Lung (tissue), 12 donors: ENCODE measurements around the gene CMSS1. TPM values are rescaled to one million over a fixed set of nuclear protein-coding genes. Genes with fewer than 3 reads are reported as not detected.

Source experiments
- ATAC-seq: fragments of 200-7000 bp; cut with Tn5 transposase; one replicate; pipeline ENCODE4 v1.9.1; 2020; ENCODE audit warnings: moderate number of reproducible peaks; ENCODE audit not compliant: insufficient read depth, low FRiP score
- DNase-seq, 3 donors: peaks; one replicate each; pipeline ENCODE4 v3.0.0-alpha.2; 2013 to 2017
- H3K27ac ChIP-seq, 2 donors: one replicate each; pipeline ENCODE4 v1.5.1; 2013; ENCODE audit warnings: mild to moderate bottlenecking in 2 of 2, moderate library complexity in 2 of 2, control low read depth in 1 of 2, inconsistent platforms in 1 of 2, low read depth in 1 of 2, low read length in 1 of 2
- H3K27me3 ChIP-seq, 3 donors: one replicate each; pipeline ENCODE4 v1.5.1; 2013; ENCODE audit warnings: low read length in 2 of 3; ENCODE audit not compliant: control insufficient read depth in 3 of 3, insufficient read depth in 3 of 3
- H3K36me3 ChIP-seq, 4 donors: one replicate each; pipeline ENCODE4 v1.5.1; 2013; ENCODE audit warnings: low read length in 4 of 4, mild to moderate bottlenecking in 1 of 4, moderate library complexity in 1 of 4; ENCODE audit not compliant: control insufficient read depth in 4 of 4, insufficient read depth in 4 of 4
- H3K4me1 ChIP-seq, 5 donors: one replicate each; pipeline ENCODE4 v1.5.1; 2013; ENCODE audit warnings: low read length in 5 of 5, mild to moderate bottlenecking in 2 of 5, moderate library complexity in 1 of 5; ENCODE audit not compliant: control insufficient read depth in 5 of 5, insufficient read depth in 5 of 5
- H3K4me3 ChIP-seq: one replicate; pipeline ENCODE4 v1.5.1; 2013; ENCODE audit warnings: mild to moderate bottlenecking, control low read depth, moderate library complexity
- H3K9ac ChIP-seq, 2 donors: one replicate each; pipeline ENCODE4 v1.5.1; 2013; ENCODE audit warnings: low read length in 2 of 2, control low read depth in 1 of 2; ENCODE audit not compliant: insufficient read depth in 1 of 2
- H3K9me3 ChIP-seq, 4 donors: one replicate each; pipeline ENCODE4 v1.5.1; 2013; ENCODE audit warnings: low read length in 3 of 4, mild to moderate bottlenecking in 1 of 4, moderate library complexity in 1 of 4; ENCODE audit not compliant: control insufficient read depth in 4 of 4, insufficient read depth in 3 of 4
- CTCF ChIP-seq: IDR thresholded peaks from 2 replicates; pipeline ENCODE4 v1.5.1; 2012; ENCODE audit warnings: mild to moderate bottlenecking; ENCODE audit errors: control extremely low read depth, extremely low read depth
- WGBS, 2 donors: extraction: QIAGEN DNeasy Blood & Tissue Kit; methylation state at CpG; one replicate each; pipeline ENCODE4 v1.1.7; 2013; 5-methylcytosine and 5-hydroxymethylcytosine counted together
- polyA plus RNA-seq, 2 donors: library from polyadenylated mRNA; stranded (reverse); fragments of 200-250 nt; gene quantifications; one replicate each; pipeline ENCODE4 v1.2.1, GENCODE V29; 2013
- total RNA-seq, 2 donors: library from RNA; depleted of rRNA in 1 of 2; stranded (reverse); fragments of >200 nt in 1 of 2; gene quantifications; one replicate each; pipeline ENCODE4 v1.2.1, GENCODE V29; 2014 to 2021
- donor health status: control.
- donor health status: control.
- donor health status: Bipolar disorder and iron deficiency.
- donor health status: healthy.
- donor health status: DM: yes; HTN: yes; CAD: no.

The CMSS1 gene
- total and polyA plus RNA-seq, 4 donors = 12.3 to 28.9 (median 22.6) TPM

- H3K36me3 ChIP-seq = no peaks in the 10 kb centered on the region
- H3K27me3 ChIP-seq = no peaks in the 10 kb centered on the region
- H3K4me3 ChIP-seq = no peak overlapping the region
- peaks cover 0 to 2% (median 0%) of the 10 kb centered on the region in 5 donors for H3K4me1 ChIP-seq
- H3K9ac ChIP-seq = no peak overlapping the region
- no peaks in the 10 kb centered on the region for H3K9me3 ChIP-seq
- 88 to 96% methylated on average over 2 of the region's 2 CpGs for WGBS, 2 donors
- ATAC-seq = no peak
- no peak for DNase-seq
- H3K27ac ChIP-seq = no peak overlapping the region
- no peak for TF ChIP-seq CTCF
Measured at GRCh38 chr3:99777210-99777549, 40.5 kb upstream of the CMSS1 start.

- H3K4me3 ChIP-seq = no peak overlapping the region
- no peaks in the 10 kb centered on the region for H3K27me3 ChIP-seq
- no peak overlapping the region for H3K27ac ChIP-seq
- TF ChIP-seq CTCF = no peak
- H3K9me3 ChIP-seq = no peaks in the 10 kb centered on the region
- DNase-seq (no peak), ATAC-seq (no peak)
- H3K9ac ChIP-seq = no peak overlapping the region
- peaks cover 0 to 2% (median 0%) of the 10 kb centered on the region in 5 donors for H3K4me1 ChIP-seq
- no peaks in the 10 kb centered on the region for H3K36me3 ChIP-seq
- 63 to 67% methylated on average over 2 of the region's 2 CpGs for WGBS, 2 donors
Measured at GRCh38 chr3:99777708-99778107, 40.0 kb upstream of the CMSS1 start.

GRCh38 chr3:99780749-99781148 is 36.9 kb upstream of the CMSS1 start:
- Histone ChIP-seq H3K4me3 (no peak overlapping the region), H3K27ac (no peak overlapping the region), H3K4me1 (peaks cover 0 to 2% (median 0%) of the 10 kb centered on the region in 5 donors), H3K9ac (no peak overlapping the region), H3K9me3 (no peaks in the 10 kb centered on the region), H3K27me3 (no peaks in the 10 kb centered on the region), H3K36me3 (no peaks in the 10 kb centered on the region)
- WGBS, 2 donors = 68 to 78% methylated on average over 3 of the region's 3 CpGs
- ATAC-seq = no peak
- no peak for DNase-seq
- TF ChIP-seq CTCF = no peak

- no peak for TF ChIP-seq CTCF
- WGBS, 2 donors = 71 to 73% methylated on average over 3 of the region's 3 CpGs
- ATAC-seq = no peak
Measured at GRCh38 chr3:99781761-99782160, 35.9 kb upstream of the CMSS1 start.

More at GRCh38 chr3:99781761-99782160, 35.9 kb upstream of the CMSS1 start:
- Histone ChIP-seq H3K9ac (no peak overlapping the region), H3K9me3 (no peaks in the 10 kb centered on the region), H3K4me3 (no peak overlapping the region), H3K27ac (no peak overlapping the region), H3K36me3 (no peaks in the 10 kb centered on the region), H3K4me1 (peaks cover 0 to 2% (median 0%) of the 10 kb centered on the region in 5 donors), H3K27me3 (no peaks in the 10 kb centered on the region)
- DNase-seq = no peak
